ENCODE measurements around the gene CYP2A7.

DNA sequence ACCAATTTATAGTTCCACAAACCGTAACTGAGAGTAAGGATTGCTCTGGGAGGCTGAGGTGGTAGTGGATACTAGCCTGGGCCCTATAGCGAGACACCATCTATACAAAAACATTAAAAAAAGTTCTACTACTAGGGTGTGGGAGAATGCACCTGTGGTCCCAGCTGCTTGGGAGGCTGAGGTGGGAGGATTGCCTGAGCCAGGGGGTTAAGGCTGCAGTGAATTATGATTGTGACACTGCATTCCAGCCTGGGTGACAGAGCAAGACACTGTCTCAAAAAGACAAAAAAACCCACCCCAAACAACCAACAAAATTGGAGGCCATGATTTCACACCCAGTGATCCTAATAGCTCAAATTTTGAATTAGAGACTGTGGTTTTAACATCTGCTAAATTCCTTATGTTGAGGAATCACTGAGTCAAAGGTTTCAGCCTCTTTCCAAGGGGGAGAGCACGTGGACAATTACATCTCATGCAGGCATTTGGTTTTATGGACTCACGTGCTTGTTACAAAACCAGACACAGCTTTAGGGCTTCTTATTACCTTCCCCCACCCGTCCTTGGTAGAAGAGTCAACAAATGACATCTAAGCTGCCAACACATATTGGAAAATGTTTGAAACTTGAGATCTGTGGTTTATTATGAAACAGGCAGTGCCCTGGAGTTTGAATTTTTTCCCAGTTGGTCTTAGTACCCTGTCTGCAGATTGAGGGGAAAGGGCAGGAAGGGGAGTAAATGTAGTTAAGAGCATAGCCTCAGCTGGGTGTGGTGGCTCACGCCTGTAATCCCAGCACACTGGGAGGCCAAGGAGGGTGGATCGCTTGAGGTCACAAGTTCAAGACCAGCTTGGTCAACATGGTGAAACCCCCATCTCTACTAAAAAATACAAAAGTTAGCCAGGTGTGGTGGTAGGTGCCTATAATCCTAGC, 50.3 kb downstream of the CYP2A7 start:
- TF ChIP-seq SIN3A (IDR thresholded peaks at IDR 0.05; ENCODE audit: borderline replicate concordance, insufficient read depth, low read depth, low read length): no peak
- TF ChIP-seq, protein P1, sequence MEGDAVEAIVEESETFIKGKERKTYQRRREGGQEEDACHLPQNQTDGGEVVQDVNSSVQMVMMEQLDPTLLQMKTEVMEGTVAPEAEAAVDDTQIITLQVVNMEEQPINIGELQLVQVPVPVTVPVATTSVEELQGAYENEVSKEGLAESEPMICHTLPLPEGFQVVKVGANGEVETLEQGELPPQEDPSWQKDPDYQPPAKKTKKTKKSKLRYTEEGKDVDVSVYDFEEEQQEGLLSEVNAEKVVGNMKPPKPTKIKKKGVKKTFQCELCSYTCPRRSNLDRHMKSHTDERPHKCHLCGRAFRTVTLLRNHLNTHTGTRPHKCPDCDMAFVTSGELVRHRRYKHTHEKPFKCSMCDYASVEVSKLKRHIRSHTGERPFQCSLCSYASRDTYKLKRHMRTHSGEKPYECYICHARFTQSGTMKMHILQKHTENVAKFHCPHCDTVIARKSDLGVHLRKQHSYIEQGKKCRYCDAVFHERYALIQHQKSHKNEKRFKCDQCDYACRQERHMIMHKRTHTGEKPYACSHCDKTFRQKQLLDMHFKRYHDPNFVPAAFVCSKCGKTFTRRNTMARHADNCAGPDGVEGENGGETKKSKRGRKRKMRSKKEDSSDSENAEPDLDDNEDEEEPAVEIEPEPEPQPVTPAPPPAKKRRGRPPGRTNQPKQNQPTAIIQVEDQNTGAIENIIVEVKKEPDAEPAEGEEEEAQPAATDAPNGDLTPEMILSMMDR (IDR thresholded peaks at IDR 0.05): no peak
- TF ChIP-seq, protein P2, sequence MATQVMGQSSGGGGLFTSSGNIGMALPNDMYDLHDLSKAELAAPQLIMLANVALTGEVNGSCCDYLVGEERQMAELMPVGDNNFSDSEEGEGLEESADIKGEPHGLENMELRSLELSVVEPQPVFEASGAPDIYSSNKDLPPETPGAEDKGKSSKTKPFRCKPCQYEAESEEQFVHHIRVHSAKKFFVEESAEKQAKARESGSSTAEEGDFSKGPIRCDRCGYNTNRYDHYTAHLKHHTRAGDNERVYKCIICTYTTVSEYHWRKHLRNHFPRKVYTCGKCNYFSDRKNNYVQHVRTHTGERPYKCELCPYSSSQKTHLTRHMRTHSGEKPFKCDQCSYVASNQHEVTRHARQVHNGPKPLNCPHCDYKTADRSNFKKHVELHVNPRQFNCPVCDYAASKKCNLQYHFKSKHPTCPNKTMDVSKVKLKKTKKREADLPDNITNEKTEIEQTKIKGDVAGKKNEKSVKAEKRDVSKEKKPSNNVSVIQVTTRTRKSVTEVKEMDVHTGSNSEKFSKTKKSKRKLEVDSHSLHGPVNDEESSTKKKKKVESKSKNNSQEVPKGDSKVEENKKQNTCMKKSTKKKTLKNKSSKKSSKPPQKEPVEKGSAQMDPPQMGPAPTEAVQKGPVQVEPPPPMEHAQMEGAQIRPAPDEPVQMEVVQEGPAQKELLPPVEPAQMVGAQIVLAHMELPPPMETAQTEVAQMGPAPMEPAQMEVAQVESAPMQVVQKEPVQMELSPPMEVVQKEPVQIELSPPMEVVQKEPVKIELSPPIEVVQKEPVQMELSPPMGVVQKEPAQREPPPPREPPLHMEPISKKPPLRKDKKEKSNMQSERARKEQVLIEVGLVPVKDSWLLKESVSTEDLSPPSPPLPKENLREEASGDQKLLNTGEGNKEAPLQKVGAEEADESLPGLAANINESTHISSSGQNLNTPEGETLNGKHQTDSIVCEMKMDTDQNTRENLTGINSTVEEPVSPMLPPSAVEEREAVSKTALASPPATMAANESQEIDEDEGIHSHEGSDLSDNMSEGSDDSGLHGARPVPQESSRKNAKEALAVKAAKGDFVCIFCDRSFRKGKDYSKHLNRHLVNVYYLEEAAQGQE (IDR thresholded peaks at IDR 0.05; ENCODE audit: insufficient read depth in 1 of 2, low read depth in 2 of 2, low read length in 1 of 2): no peak
- no peak for TF ChIP-seq POLR2AphosphoS5 (IDR thresholded peaks at IDR 0.05; ENCODE audit: low read depth, low read length)
- TF ChIP-seq TCF7L2 (IDR thresholded peaks at IDR 0.05; ENCODE audit: low read depth, low read length): no peak; the same call in 1 of the 2 replicates
